Ishikawa (cell line): ENCODE data around the gene NFAM1.

Experiments
- CEBPB ChIP-seq: IDR thresholded peaks from 2 replicates; pipeline ENCODE4 v1.6.1; 2012
- CREB1 ChIP-seq: IDR thresholded peaks from 2 replicates; pipeline ENCODE4 v1.6.1; 2012; ENCODE audit warnings: low read depth
- EGR1 ChIP-seq: IDR thresholded peaks from 2 replicates; pipeline ENCODE4 v1.6.1; 2012
- EP300 ChIP-seq: IDR thresholded peaks from 2 replicates; pipeline ENCODE4 v1.6.1; 2012; ENCODE audit warnings: borderline replicate concordance
- FOXM1 ChIP-seq: IDR thresholded peaks from 2 replicates; pipeline ENCODE4 v1.6.1; 2012; ENCODE audit warnings: low read depth, borderline replicate concordance
- MAX ChIP-seq: IDR thresholded peaks from 2 replicates; pipeline ENCODE4 v1.6.1; 2012
- NFIC ChIP-seq: IDR thresholded peaks from 2 replicates; pipeline ENCODE4 v1.6.1; 2012
- RAD21 ChIP-seq: IDR thresholded peaks from 2 replicates; pipeline ENCODE4 v1.6.1; 2012; ENCODE audit warnings: low read depth
- REST ChIP-seq: IDR thresholded peaks from 2 replicates; pipeline ENCODE4 v1.6.1; 2012; ENCODE audit warnings: low read depth, mild to moderate bottlenecking
- TAF1 ChIP-seq: IDR thresholded peaks from 2 replicates; pipeline ENCODE4 v1.6.1; 2012; ENCODE audit warnings: low read depth, mild to moderate bottlenecking
- TCF12 ChIP-seq: IDR thresholded peaks from 2 replicates; pipeline ENCODE4 v1.6.1; 2012; ENCODE audit warnings: low read depth
- TEAD4 ChIP-seq: IDR thresholded peaks from 2 replicates; pipeline ENCODE4 v1.6.1; 2012
- USF1 ChIP-seq: IDR thresholded peaks from 2 replicates; pipeline ENCODE4 v1.6.1; 2012
- YY1 ChIP-seq: IDR thresholded peaks from 2 replicates; pipeline ENCODE4 v1.6.1; 2012; ENCODE audit warnings: low read depth
- ZBTB7A ChIP-seq: IDR thresholded peaks from 2 replicates; pipeline ENCODE4 v1.6.1; 2012; ENCODE audit warnings: low read depth

Gene NFAM1

GRCh38 chr22:42383851-42384417 is 48.3 kb downstream of the NFAM1 start:
- no peak for TF ChIP-seq NFIC
- no peak for TF ChIP-seq FOXM1
- TF ChIP-seq CEBPB: no peak
- no peak for TF ChIP-seq CREB1
- no peak for TF ChIP-seq TEAD4
- no peak for TF ChIP-seq EP300
- no peak for TF ChIP-seq MAX

- TF ChIP-seq RAD21 (no peak), FOXM1 (no peak), TAF1 (no peak), USF1 (no peak), YY1 (no peak), TEAD4 (no peak), MAX (no peak), TCF12 (no peak), EGR1 (no peak), NFIC (no peak), CEBPB (no peak)
These were observed 48.9 kb downstream of the NFAM1 start for GRCh38 chr22:42383287-42383686.

- TF ChIP-seq TAF1 (no peak), TCF12 (no peak), MAX (no peak), ZBTB7A (no peak), YY1 (no peak), CEBPB (no peak), USF1 (no peak), RAD21 (no peak), REST (no peak), FOXM1 (no peak), EGR1 (no peak), TEAD4 (no peak), EP300 (no peak), NFIC (no peak)
These were observed 51.2 kb downstream of the NFAM1 start for GRCh38 chr22:42380769-42381551.

- TF ChIP-seq TCF12: no peak
- TF ChIP-seq TAF1: no peak
- TF ChIP-seq CREB1: no peak
- no peak for TF ChIP-seq USF1
- no peak for TF ChIP-seq ZBTB7A
- TF ChIP-seq FOXM1: no peak
- TF ChIP-seq RAD21: no peak
These were observed 52.2 kb downstream of the NFAM1 start for GRCh38 chr22:42379966-42380537.

- TF ChIP-seq USF1 (no peak), TCF12 (no peak), EGR1 (no peak), ZBTB7A (no peak), TAF1 (no peak), EP300 (no peak), FOXM1 (no peak), RAD21 (no peak), CREB1 (no peak), CEBPB (no peak), REST (no peak), MAX (no peak), YY1 (no peak), TEAD4 (no peak), NFIC (no peak)
These were observed 55.3 kb downstream of the NFAM1 start for GRCh38 chr22:42376711-42377554.
